AG10803 (cell line): ENCODE data around the gene MRPS25.

Experiments
- DNase-seq: peaks from one replicate; pipeline ENCODE4 v3.0.0; 2010; ENCODE audit warnings: low read depth
- H3K4me3 ChIP-seq: 2 replicates; pipeline ENCODE4 v1.5.1; 2011; ENCODE audit warnings: mild to moderate bottlenecking, low read length, control low read depth
- CTCF ChIP-seq: conservative IDR thresholded peaks from 2 replicates; pipeline ENCODE4 v1.5.1; 2011; ENCODE audit warnings: mild to moderate bottlenecking, low read length, control low read depth, inconsistent platforms

MRPS25 gene

GRCh38 chr3:15107075-15107947 lies 42.2 kb upstream of the MRPS25 start:
- DNase-seq, result no peak

GRCh38 chr3:15102836-15103235 lies 37.7 kb upstream of the MRPS25 start:
- TF ChIP-seq CTCF, result no peak
- H3K4me3 ChIP-seq, result no peak overlapping the region
- peak; percentile 62 for DNase-seq

More at GRCh38 chr3:15107075-15107947, 42.2 kb upstream of the MRPS25 start:
- TF ChIP-seq CTCF, result no peak; the same call in 1 of the 2 replicates
- H3K4me3 ChIP-seq, result no peak overlapping the region

- H3K4me3 ChIP-seq, result no peak overlapping the region
- no peak for TF ChIP-seq CTCF
- no peak for DNase-seq
Measured at GRCh38 chr3:15102256-15102655, 37.1 kb upstream of the MRPS25 start.

GRCh38 chr3:15099364-15100098 lies 34.4 kb upstream of the MRPS25 start:
- H3K4me3 ChIP-seq, result peak overlapping the region; percentile 99
- no peak for TF ChIP-seq CTCF
- no peak for DNase-seq

GRCh38 chr3:15098503-15099363 lies 33.6 kb upstream of the MRPS25 start, which contains the start of gene RBSN:
TSS of gene RBSN (minus strand) at chr3:15099148. CDS start at chr3:15096120, 3,028 bp downstream.
- H3K4me3 ChIP-seq, result peak within 1 kb of the TSS; percentile 99
- no peak for TF ChIP-seq CTCF
- DNase-seq, result peak; percentile 93

GRCh38 chr3:15097891-15098290 lies 32.8 kb upstream of the MRPS25 start:
- no peak for TF ChIP-seq CTCF
- peak; percentile 19 for DNase-seq
- H3K4me3 ChIP-seq, result peak overlapping the region; percentile 99
